Neural cell (in vitro differentiated cells): ENCODE results near the gene PXDN. TPM values are rescaled to one million over a fixed set of nuclear protein-coding genes. Genes with fewer than 3 reads are reported as not detected.

Source experiments
- H2AFZ ChIP-seq: fragments of 200-600, 300-800 bp; sonication (generic), shearing (Covaris generic); 2 replicates; pipeline ENCODE4 v1.6.0; 2014; ENCODE audit warnings: low read depth, mild to moderate bottlenecking, antibody characterized with exemption, low read length, moderate library complexity
- H3F3A ChIP-seq: fragments of 200-600 bp; shearing (Covaris generic); 2 replicates; pipeline ENCODE4 v1.6.1; 2016; ENCODE audit warnings: mild to moderate bottlenecking, moderate library complexity, mixed read lengths, antibody characterized with exemption, low read length; ENCODE audit not compliant: insufficient read depth, poor library complexity, severe bottlenecking
- H3K27ac ChIP-seq: fragments of 200-600, 300-800 bp; sonication (generic), shearing (Covaris generic); 2 replicates; pipeline ENCODE4 v1.5.1; 2014; ENCODE audit warnings: mild to moderate bottlenecking, low read length, moderate library complexity
- H3K27me3 ChIP-seq: fragments of 300-800, 200-600 bp; sonication (generic), shearing (Covaris generic); 2 replicates; pipeline ENCODE4 v1.6.0; 2014; ENCODE audit warnings: mild to moderate bottlenecking, low read depth, low read length, moderate library complexity; ENCODE audit not compliant: insufficient read depth
- H3K36me3 ChIP-seq: fragments of 300-800, 200-600 bp; sonication (generic), shearing (Covaris generic); 2 replicates; pipeline ENCODE4 v1.5.1; 2014; ENCODE audit warnings: mild to moderate bottlenecking, antibody characterized with exemption, low read length, moderate library complexity; ENCODE audit not compliant: insufficient read depth
- H3K4me2 ChIP-seq: fragments of 300-800, 200-600 bp; sonication (generic), shearing (Covaris generic); 2 replicates; pipeline ENCODE4 v1.6.0; 2014; ENCODE audit warnings: mild to moderate bottlenecking, low read length
- H3K4me3 ChIP-seq: fragments of 300-800, 200-600 bp; sonication (generic), shearing (Covaris generic); 2 replicates; pipeline ENCODE4 v1.5.1; 2014; ENCODE audit warnings: mild to moderate bottlenecking, low read length, moderate library complexity
- H3K79me2 ChIP-seq: fragments of 200-600 bp; shearing (Covaris generic); replicated peaks from 2 replicates; pipeline ENCODE4 v1.6.0; 2014; ENCODE audit warnings: mild to moderate bottlenecking, low read length, moderate library complexity; ENCODE audit not compliant: insufficient read depth
- H3K9ac ChIP-seq: fragments of 300-800, 200-600 bp; sonication (generic), shearing (Covaris generic); 2 replicates; pipeline ENCODE4 v1.6.1; 2016; ENCODE audit warnings: mild to moderate bottlenecking, low read length, mixed read lengths
- H3K9me2 ChIP-seq: fragments of 200-600 bp; shearing (Covaris generic); 2 replicates; pipeline ENCODE4 v1.6.1; 2016; ENCODE audit warnings: mild to moderate bottlenecking, low read length, mixed read lengths; ENCODE audit not compliant: insufficient read depth
- H3K9me3 ChIP-seq: fragments of 200-600, 300-800 bp; sonication (generic), shearing (Covaris generic); 2 replicates; pipeline ENCODE4 v1.6.1; 2016; ENCODE audit warnings: mild to moderate bottlenecking, mixed run types, low read length, moderate library complexity, mixed read lengths
- H4K20me1 ChIP-seq: fragments of 200-600 bp; shearing (Covaris generic); 2 replicates; pipeline ENCODE4 v1.6.1; 2016; ENCODE audit warnings: mild to moderate bottlenecking, mixed run types; ENCODE audit not compliant: insufficient read depth
- EP300 ChIP-seq: fragments of 450-650 bp; conservative IDR thresholded peaks from 2 replicates; pipeline ENCODE4 v1.6.1; 2014; ENCODE audit warnings: antibody characterized with exemption, mild to moderate bottlenecking, moderate library complexity; ENCODE audit not compliant: poor library complexity, severe bottlenecking
- EZH2 ChIP-seq: fragments of 200-600, 300-800 bp; shearing (Covaris generic), sonication (generic); IDR thresholded peaks from 2 replicates; pipeline ENCODE4 v1.6.1; 2014; ENCODE audit warnings: antibody characterized with exemption, low read length, borderline replicate concordance, mild to moderate bottlenecking; ENCODE audit not compliant: insufficient read depth, poor library complexity, severe bottlenecking
- MXI1 ChIP-seq: fragments of 450-650 bp; conservative IDR thresholded peaks from 2 replicates; pipeline ENCODE4 v1.6.1; 2014; ENCODE audit warnings: antibody characterized with exemption, mild to moderate bottlenecking; ENCODE audit not compliant: poor library complexity, severe bottlenecking
- POLR2AphosphoS5 ChIP-seq: IDR thresholded peaks from 2 replicates; pipeline ENCODE4 v1.6.1; 2012
- RAD21 ChIP-seq: fragments of 450-650 bp; conservative IDR thresholded peaks from 2 replicates; pipeline ENCODE4 v1.6.1; 2014; ENCODE audit warnings: antibody characterized with exemption, mild to moderate bottlenecking, moderate library complexity
- SMC3 ChIP-seq: fragments of 450-650 bp; conservative IDR thresholded peaks from 2 replicates; pipeline ENCODE4 v1.6.1; 2014; ENCODE audit warnings: antibody characterized with exemption, mild to moderate bottlenecking, moderate library complexity; ENCODE audit not compliant: poor library complexity
- TAF1 ChIP-seq: IDR thresholded peaks from 2 replicates; pipeline ENCODE4 v1.6.1; 2012; ENCODE audit warnings: low read depth
- polyA plus RNA-seq: library from polyadenylated mRNA; depleted of rRNA; stranded (reverse); fragments of >200 nt; gene quantifications from 2 replicates; pipeline ENCODE4 v1.2.3, GENCODE V29; 2014
- TF ChIP-seq, protein P1 (sequence below): IDR thresholded peaks from 2 replicates; pipeline ENCODE4 v1.6.1; 2012; ENCODE audit warnings: borderline replicate concordance
- TF ChIP-seq, protein P2 (sequence below): fragments of 450-650 bp; IDR thresholded peaks from 2 replicates; pipeline ENCODE4 v1.5.1; 2014; ENCODE audit warnings: antibody characterized with exemption, mild to moderate bottlenecking, moderate library complexity; ENCODE audit not compliant: poor library complexity, severe bottlenecking

PXDN gene
- polyA plus RNA-seq, 1 donor from 2014 or later: 181 TPM

DNA sequence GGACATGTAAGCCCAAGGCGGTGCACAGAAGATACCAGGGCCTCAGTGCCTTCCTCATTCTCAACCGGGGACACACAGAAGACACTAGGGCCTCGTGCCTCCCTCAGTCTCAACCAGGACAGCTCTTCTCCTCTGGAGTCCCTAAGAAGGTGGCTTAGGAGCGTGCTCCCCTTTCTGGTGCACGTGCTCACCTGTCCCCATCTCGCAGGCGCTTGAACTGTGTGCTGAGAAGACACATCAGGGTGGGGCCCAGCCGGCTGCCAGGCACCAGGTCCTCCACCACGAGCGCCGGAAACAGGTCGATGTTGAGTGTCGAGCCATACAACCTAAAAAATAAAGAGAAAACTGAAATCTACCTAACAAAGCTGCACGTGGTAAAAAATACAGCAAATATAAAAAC, 99.9 kb downstream of the PXDN start:
- no peaks in the 10 kb centered on the region for H3K9me3 ChIP-seq
- no peak overlapping the region for H3K9ac ChIP-seq
- no peaks in the 10 kb centered on the region for H3F3A ChIP-seq
- no peak overlapping the region for H3K4me2 ChIP-seq
- H3K27me3 ChIP-seq: no peaks in the 10 kb centered on the region
- TF ChIP-seq RAD21 (no peak), EZH2 (no peak), EP300 (no peak), POLR2AphosphoS5 (no peak), MXI1 (no peak), SMC3 (no peak), TAF1 (no peak)
- TF ChIP-seq, protein P1, sequence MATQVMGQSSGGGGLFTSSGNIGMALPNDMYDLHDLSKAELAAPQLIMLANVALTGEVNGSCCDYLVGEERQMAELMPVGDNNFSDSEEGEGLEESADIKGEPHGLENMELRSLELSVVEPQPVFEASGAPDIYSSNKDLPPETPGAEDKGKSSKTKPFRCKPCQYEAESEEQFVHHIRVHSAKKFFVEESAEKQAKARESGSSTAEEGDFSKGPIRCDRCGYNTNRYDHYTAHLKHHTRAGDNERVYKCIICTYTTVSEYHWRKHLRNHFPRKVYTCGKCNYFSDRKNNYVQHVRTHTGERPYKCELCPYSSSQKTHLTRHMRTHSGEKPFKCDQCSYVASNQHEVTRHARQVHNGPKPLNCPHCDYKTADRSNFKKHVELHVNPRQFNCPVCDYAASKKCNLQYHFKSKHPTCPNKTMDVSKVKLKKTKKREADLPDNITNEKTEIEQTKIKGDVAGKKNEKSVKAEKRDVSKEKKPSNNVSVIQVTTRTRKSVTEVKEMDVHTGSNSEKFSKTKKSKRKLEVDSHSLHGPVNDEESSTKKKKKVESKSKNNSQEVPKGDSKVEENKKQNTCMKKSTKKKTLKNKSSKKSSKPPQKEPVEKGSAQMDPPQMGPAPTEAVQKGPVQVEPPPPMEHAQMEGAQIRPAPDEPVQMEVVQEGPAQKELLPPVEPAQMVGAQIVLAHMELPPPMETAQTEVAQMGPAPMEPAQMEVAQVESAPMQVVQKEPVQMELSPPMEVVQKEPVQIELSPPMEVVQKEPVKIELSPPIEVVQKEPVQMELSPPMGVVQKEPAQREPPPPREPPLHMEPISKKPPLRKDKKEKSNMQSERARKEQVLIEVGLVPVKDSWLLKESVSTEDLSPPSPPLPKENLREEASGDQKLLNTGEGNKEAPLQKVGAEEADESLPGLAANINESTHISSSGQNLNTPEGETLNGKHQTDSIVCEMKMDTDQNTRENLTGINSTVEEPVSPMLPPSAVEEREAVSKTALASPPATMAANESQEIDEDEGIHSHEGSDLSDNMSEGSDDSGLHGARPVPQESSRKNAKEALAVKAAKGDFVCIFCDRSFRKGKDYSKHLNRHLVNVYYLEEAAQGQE: no peak
- TF ChIP-seq, protein P2, sequence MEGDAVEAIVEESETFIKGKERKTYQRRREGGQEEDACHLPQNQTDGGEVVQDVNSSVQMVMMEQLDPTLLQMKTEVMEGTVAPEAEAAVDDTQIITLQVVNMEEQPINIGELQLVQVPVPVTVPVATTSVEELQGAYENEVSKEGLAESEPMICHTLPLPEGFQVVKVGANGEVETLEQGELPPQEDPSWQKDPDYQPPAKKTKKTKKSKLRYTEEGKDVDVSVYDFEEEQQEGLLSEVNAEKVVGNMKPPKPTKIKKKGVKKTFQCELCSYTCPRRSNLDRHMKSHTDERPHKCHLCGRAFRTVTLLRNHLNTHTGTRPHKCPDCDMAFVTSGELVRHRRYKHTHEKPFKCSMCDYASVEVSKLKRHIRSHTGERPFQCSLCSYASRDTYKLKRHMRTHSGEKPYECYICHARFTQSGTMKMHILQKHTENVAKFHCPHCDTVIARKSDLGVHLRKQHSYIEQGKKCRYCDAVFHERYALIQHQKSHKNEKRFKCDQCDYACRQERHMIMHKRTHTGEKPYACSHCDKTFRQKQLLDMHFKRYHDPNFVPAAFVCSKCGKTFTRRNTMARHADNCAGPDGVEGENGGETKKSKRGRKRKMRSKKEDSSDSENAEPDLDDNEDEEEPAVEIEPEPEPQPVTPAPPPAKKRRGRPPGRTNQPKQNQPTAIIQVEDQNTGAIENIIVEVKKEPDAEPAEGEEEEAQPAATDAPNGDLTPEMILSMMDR: no peak
- no peaks in the 10 kb centered on the region for H3K79me2 ChIP-seq
- H3K36me3 ChIP-seq: peaks cover 29% of the 10 kb centered on the region
- H2AFZ ChIP-seq: no peak overlapping the region
- no peak overlapping the region for H3K27ac ChIP-seq
- H3K4me3 ChIP-seq: no peak overlapping the region
- H3K9me2 ChIP-seq: no peaks in the 10 kb centered on the region
- H4K20me1 ChIP-seq: no peaks in the 10 kb centered on the region

DNA sequence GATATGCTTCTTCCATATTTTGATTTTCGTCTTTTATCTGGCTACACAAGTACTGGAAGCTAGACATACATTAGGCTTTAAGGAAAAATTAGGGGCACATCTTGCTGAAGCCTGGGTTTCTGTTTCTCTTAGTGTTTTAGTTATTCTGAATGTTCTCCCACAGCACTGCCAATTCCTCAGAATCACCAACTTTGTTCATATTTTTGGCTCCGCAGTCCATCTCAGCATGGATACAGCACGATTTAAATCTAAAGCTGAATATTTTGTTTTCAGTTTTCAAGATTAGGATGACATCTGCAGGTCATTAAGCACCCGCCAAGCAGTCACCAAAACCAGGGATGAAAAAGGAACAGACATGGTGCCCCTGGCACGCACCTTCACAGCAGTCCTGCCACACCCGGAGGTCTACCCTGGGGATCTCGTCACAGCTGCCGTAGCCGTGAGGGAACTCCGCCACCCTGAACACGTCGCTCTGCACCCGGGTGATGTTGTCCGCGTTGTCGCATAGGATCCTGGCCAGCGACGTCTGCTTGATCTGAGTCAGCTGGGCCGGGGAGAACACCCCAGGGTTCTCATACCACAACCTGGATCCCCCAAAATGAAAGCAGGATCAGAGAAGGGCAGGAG, 101.2 kb downstream of the PXDN start:
- no peaks in the 10 kb centered on the region for H3K9me2 ChIP-seq
- H3K4me2 ChIP-seq: no peak overlapping the region
- H3K9ac ChIP-seq: no peak overlapping the region
- no peak overlapping the region for H3K4me3 ChIP-seq
- no peaks in the 10 kb centered on the region for H3F3A ChIP-seq
- no peak overlapping the region for H2AFZ ChIP-seq
- no peak for TF ChIP-seq POLR2AphosphoS5
- TF ChIP-seq, protein P2: no peak
- TF ChIP-seq, protein P1: no peak
- TF ChIP-seq SMC3: no peak
- TF ChIP-seq MXI1: no peak
- no peak for TF ChIP-seq TAF1
- no peak for TF ChIP-seq EZH2
- no peak for TF ChIP-seq RAD21
- TF ChIP-seq EP300: no peak
- no peaks in the 10 kb centered on the region for H3K9me3 ChIP-seq
- no peaks in the 10 kb centered on the region for H3K27me3 ChIP-seq
- no peaks in the 10 kb centered on the region for H4K20me1 ChIP-seq
- H3K36me3 ChIP-seq: peaks cover 18% of the 10 kb centered on the region
- H3K27ac ChIP-seq: no peak overlapping the region
- H3K79me2 ChIP-seq: no peaks in the 10 kb centered on the region
